ENCODE measurements around the gene TSEN2. TPM values are rescaled to one million over a fixed set of nuclear protein-coding genes. Genes with fewer than 3 reads are reported as not detected.

TSEN2 gene
- total RNA-seq, 1 experiment from 2014 or later = 32.3 TPM

DNA sequence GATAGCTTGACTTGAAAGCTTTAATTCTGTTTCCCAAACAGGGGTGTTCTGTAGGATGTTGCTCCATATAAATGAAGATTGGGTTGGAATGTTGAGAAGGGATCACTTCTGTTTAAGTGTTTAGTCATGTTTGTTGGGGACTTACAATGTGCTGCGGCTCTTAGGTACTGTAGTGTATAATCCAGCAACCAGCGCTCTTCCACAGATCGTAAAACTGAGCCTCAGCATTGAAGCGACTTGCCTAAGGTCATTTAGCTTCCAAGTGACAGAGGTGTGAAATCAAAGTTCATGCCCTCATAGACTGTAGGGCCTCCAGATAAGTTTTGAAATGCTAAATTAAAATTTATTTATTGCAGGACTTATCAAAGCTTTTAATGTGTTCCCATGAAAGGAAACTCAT is 74.4 kb downstream of the TSEN2 start:
- BruUV-seq (replicated peaks) = no TSS peak
- Mint-ChIP-seq H3K4me1 (ENCODE audit: insufficient read depth, unreplicated experiment) (peaks cover 37% of the 10 kb centered on the region), H3K9me3 (ENCODE audit: unreplicated experiment) (no peaks in the 10 kb centered on the region), H3K27ac (ENCODE audit: low read depth, unreplicated experiment) (peak overlapping the region; percentile 65), H3K36me3 (ENCODE audit: insufficient read depth, unreplicated experiment) (no peaks in the 10 kb centered on the region), H3K4me3 (ENCODE audit: unreplicated experiment) (peak overlapping the region; percentile 73), H3K27me3 (ENCODE audit: insufficient read depth, unreplicated experiment) (no peaks in the 10 kb centered on the region)
- intact Hi-C loops (cut with micrococcal nuclease) = loop anchor here (5.0 kb wide), 2 partner anchors 51 to 104 kb away; partner anchors contain the start of gene RAF1
- CTCF ChIA-PET = interaction anchor here (0.6 to 1.7 kb wide), 9 partner anchors 12 to 903 kb away, joined by 3 to 6 read pairs (median 3); partner anchors contain the start of genes MKRN2OS and RPL32
- POLR2A ChIA-PET = interaction anchor here (1.0 to 6.7 kb wide), 9 partner anchors 14 to 283 kb away, joined by 3 to 77 read pairs (median 16); partner anchors contain the start of genes MKRN2OS, RAF1, RPL32 and TSEN2
- TF ChIP-seq, protein P1, sequence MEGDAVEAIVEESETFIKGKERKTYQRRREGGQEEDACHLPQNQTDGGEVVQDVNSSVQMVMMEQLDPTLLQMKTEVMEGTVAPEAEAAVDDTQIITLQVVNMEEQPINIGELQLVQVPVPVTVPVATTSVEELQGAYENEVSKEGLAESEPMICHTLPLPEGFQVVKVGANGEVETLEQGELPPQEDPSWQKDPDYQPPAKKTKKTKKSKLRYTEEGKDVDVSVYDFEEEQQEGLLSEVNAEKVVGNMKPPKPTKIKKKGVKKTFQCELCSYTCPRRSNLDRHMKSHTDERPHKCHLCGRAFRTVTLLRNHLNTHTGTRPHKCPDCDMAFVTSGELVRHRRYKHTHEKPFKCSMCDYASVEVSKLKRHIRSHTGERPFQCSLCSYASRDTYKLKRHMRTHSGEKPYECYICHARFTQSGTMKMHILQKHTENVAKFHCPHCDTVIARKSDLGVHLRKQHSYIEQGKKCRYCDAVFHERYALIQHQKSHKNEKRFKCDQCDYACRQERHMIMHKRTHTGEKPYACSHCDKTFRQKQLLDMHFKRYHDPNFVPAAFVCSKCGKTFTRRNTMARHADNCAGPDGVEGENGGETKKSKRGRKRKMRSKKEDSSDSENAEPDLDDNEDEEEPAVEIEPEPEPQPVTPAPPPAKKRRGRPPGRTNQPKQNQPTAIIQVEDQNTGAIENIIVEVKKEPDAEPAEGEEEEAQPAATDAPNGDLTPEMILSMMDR (IDR thresholded peaks at IDR 0.05; ENCODE audit: unreplicated experiment) = no peak
- DNase-seq (ENCODE audit: unreplicated experiment) = no peak

DNA sequence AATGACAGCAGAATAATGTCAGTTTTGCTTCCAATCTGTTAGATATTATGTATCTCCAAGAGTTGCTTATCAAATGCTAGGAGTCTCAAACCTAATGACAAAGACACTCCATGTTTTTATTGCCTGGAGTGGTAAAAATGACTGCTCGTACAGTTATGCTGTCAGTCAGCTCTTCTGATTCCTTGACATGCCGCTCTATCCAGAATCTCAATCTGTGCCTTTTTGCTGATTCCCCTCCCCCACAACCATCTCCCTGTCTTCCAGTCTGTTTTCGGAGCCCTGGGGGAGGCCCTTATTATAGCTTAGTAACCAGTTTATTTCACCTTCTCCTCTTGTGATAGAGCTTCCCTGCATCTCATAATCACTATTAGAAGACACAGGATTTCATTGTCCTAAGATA is 75.2 kb downstream of the TSEN2 start:
- TF ChIP-seq, protein P1 (IDR thresholded peaks at IDR 0.05; ENCODE audit: unreplicated experiment) = no peak
- Mint-ChIP-seq H3K4me1 (ENCODE audit: insufficient read depth, unreplicated experiment) (peaks cover 38% of the 10 kb centered on the region), H3K36me3 (ENCODE audit: insufficient read depth, unreplicated experiment) (no peaks in the 10 kb centered on the region), H3K9me3 (ENCODE audit: unreplicated experiment) (no peaks in the 10 kb centered on the region), H3K4me3 (ENCODE audit: unreplicated experiment) (peak overlapping the region; percentile 73), H3K27ac (ENCODE audit: low read depth, unreplicated experiment) (no peak overlapping the region), H3K27me3 (ENCODE audit: insufficient read depth, unreplicated experiment) (no peaks in the 10 kb centered on the region)
- POLR2A ChIA-PET = interaction anchor here (1.8 to 6.7 kb wide), 5 partner anchors 15 to 282 kb away, joined by 5 to 77 read pairs (median 16); partner anchors contain the start of genes MKRN2OS, RAF1 and RPL32
- CTCF ChIA-PET = interaction anchor here (0.6 to 1.6 kb wide), 5 partner anchors 13 to 1389 kb away, joined by 3 to 4 read pairs (median 3); no protein-coding TSS in a partner anchor
- no TSS peak for BruUV-seq (replicated peaks)
- DNase-seq (ENCODE audit: unreplicated experiment) = no peak
- intact Hi-C loops (cut with micrococcal nuclease) = loop anchor here (5.0 kb wide), 2 partner anchors 52 to 103 kb away; partner anchors contain the start of gene RAF1

DNA sequence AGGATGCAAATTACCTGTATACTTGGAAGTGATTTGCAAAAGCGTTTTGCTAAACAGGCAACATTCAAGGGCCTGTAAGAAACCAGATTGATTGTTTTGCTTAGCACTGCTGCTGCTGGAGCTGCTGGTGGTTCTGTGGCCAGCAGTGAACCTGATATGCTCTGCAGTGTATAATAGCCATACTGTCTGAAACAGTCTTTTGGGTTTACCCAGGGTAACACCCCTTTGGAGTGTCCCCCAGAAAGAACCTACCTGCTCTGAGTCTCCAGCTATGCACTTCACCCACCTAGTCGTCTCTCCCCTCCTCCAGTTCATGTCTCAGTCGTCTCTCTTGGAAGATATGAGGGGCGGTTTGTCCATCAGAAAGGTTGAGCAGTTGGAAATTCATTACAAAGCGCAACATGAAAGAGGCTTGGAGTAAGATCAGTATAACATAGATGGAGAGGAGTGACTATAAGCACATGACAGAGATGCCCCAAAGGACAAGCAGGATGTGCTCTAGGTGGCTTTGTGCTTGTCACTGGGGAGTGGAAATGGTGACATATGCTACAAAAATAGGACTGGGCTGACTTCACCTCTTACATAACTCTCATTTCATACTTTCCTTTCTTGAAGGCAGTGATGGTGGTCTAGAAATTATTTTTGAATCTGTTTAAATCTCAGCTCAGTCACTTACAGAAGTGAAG is 76.4 kb downstream of the TSEN2 start:
- Mint-ChIP-seq H3K4me3 (ENCODE audit: unreplicated experiment) (no peak overlapping the region), H3K27ac (ENCODE audit: low read depth, unreplicated experiment) (no peak overlapping the region), H3K9me3 (ENCODE audit: unreplicated experiment) (no peaks in the 10 kb centered on the region), H3K36me3 (ENCODE audit: insufficient read depth, unreplicated experiment) (no peaks in the 10 kb centered on the region), H3K27me3 (ENCODE audit: insufficient read depth, unreplicated experiment) (no peaks in the 10 kb centered on the region), H3K4me1 (ENCODE audit: insufficient read depth, unreplicated experiment) (peaks cover 42% of the 10 kb centered on the region)
- TF ChIP-seq, protein P1 (IDR thresholded peaks at IDR 0.05; ENCODE audit: unreplicated experiment) = no peak
- intact Hi-C loops (cut with micrococcal nuclease) = no loop called here
- DNase-seq (ENCODE audit: unreplicated experiment) = no peak
- CTCF ChIA-PET = interaction anchor here (0.6 to 1.2 kb wide), 3 partner anchors 29 to 262 kb away, joined by 3 to 5 read pairs (median 3); partner anchors contain the start of gene TSEN2
- no TSS peak for BruUV-seq (replicated peaks)
- POLR2A ChIA-PET = interaction anchor here (1.8 kb wide), 1 partner anchor 52 kb away, joined by 5 read pairs; no protein-coding TSS in a partner anchor

DNA sequence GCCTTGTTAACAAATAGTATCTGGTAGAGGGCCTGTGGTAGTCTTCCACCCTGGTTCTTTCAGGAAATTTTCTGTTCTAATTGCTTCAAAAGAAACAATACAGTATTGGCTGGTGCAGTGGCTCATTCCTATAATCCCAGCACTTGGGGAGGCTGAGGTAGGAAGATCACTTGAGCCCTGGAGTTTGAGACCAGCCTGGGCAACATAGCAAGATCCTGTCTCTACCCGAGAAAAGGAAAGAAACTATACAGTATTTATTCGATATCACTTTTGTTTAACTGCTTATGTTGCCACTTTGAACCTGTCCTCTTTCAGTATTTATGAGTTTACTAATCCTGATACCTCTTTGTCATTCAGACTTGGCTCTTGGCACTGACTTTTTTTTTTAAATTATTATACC is 77.1 kb downstream of the TSEN2 start:
- Mint-ChIP-seq H3K36me3 (ENCODE audit: insufficient read depth, unreplicated experiment) (no peaks in the 10 kb centered on the region), H3K9me3 (ENCODE audit: unreplicated experiment) (no peaks in the 10 kb centered on the region), H3K27ac (ENCODE audit: low read depth, unreplicated experiment) (no peak overlapping the region), H3K4me3 (ENCODE audit: unreplicated experiment) (no peak overlapping the region), H3K4me1 (ENCODE audit: insufficient read depth, unreplicated experiment) (peaks cover 42% of the 10 kb centered on the region), H3K27me3 (ENCODE audit: insufficient read depth, unreplicated experiment) (no peaks in the 10 kb centered on the region)
- TF ChIP-seq, protein P1 (IDR thresholded peaks at IDR 0.05; ENCODE audit: unreplicated experiment) = no peak
- no peak for DNase-seq (ENCODE audit: unreplicated experiment)
- POLR2A ChIA-PET = interaction anchor here (0.5 to 1.3 kb wide), 2 partner anchors 53 to 121 kb away, joined by 3 to 4 read pairs; no protein-coding TSS in a partner anchor
- intact Hi-C loops (cut with micrococcal nuclease) = no loop called here
- no TSS peak for BruUV-seq (replicated peaks)
- CTCF ChIA-PET = interaction anchor here (0.6 kb wide), 1 partner anchor 290 kb away, joined by 3 read pairs; no protein-coding TSS in a partner anchor

Data from MCF 10A (cell line).